Right kidney (tissue), 9 donors: ENCODE data around the gene ACRV1.
"Not testable (repeated sequence)": the region's sequence is repeated elsewhere in the genome, so short reads cannot be mapped to it uniquely, and the experiment has no call there.

Source experiments
- DNase-seq: peaks from one replicate; pipeline ENCODE4 v3.0.0-alpha.2; 2016
- long read RNA-seq, 8 donors: transcript quantifications; one replicate each; lab custom pipeline, GENCODE V29; 2026

ACRV1 gene, protein sequence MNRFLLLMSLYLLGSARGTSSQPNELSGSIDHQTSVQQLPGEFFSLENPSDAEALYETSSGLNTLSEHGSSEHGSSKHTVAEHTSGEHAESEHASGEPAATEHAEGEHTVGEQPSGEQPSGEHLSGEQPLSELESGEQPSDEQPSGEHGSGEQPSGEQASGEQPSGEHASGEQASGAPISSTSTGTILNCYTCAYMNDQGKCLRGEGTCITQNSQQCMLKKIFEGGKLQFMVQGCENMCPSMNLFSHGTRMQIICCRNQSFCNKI
- long read RNA-seq, donor 1 = 0 reads
- long read RNA-seq, donor 2 = 0 reads
- long read RNA-seq, donor 3 = 0 reads
- long read RNA-seq, donor 4 = 0 reads
- long read RNA-seq, donor 5 = 0 reads
- long read RNA-seq, donor 6 = 0 reads
- long read RNA-seq, donor 7 = 0 reads
- long read RNA-seq, donor 8 = 0 reads

DNA sequence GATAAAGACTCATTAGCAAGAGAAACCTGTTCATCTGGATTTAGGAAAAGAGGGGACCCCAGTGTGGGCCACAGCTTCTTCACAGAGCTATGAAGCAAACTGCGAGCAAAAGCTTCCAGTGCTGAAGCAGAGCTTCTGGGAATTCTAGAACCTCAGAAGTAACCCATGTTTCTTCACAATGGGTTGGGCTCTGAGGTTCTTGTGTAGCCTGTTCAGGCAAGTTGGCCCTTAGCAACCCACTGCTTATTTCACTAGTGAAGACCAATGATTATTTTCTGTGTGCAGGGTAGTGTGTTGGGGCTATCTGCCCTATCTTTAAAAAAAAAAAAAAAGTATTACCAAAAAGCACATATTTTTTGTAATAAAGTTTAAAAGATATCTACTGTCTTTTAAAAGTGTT is at the start of gene ACRV1:
TSS of gene ACRV1 (minus strand) at position 101 of the 400 bp plus-strand sequence. CDS start at position 34, 67 bp downstream.
- no peak for DNase-seq

DNA sequence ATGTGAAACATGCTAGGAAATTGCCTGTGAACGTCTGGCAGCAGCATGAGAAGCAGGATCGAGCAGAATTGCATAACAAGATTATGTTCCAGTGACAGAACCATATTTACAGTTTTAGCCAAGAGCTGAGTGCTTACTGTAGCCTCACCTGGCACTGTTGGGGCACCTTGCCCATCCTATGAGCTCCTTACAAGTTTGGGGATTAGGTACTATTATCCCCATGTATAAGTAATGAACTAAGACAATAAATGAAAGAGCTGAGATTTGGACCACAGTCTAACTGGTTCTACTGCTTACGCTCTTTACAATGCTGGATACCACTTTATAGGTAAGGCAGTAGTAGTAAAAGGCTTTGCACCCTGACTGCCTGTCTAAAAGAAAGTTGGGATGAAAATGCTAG is 48.3 kb upstream of the ACRV1 start:
- no peak for DNase-seq

DNA sequence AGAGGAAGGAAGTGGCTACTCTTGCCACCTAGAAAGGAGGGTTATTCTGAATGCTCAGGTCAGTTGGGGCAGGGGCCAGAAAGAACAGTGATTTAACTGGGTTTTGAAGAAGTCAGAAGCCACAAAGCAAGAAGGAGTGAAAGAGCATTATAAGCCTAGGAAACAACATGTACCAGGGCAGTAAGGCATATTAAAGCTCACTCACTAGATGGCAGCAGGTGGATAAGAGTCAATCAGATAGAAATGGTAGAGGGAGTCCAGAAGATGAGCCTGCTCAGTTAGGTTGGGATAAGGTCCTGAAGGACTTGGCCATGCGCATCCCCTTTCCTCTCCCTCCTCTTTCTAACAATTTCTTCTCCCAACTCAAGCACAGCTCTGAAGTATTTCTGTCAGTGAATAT is 43.5 kb upstream of the ACRV1 start:
- no peak for DNase-seq

DNA sequence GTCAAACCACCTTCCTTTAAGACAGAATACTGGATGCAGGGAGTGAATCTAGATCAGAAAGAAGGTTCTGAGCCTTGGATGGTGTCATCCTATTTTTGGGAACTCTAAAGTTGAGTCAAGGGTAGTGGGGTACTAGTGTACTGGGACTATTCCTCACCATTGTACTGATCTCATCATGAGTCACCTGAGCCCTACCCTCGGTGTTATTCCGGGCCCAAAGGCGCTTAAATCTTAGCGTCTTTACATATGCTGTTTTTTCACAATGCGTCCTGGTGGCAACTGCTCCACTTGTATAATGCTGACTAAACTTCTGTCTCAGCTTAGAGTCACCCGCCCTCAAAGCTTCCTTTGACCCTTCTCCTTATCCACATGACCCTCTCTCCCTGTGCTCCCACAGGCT is 40.1 kb upstream of the ACRV1 start:
- no peak for DNase-seq

DNA sequence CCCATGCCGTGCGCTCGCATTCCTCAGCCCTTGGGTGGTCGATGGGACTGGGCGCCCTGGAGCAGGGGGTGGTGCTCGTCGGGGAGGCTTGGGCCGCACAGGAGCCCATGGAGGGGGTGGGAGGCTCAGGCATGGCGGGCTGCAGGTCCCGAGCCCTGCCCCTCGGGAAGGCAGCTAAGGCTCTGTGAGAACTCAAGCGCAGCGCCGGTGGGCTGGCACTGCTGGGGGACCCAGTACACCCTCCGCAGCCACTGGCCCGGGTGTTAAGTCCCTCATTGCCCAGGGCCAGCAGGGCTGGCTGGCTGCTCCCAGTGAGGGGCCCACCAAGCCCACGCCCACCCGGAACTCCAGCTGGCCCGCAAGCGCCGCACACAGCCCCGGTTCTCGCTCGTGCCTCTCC is 24.0 kb upstream of the ACRV1 start:
- not testable (repeated sequence) for DNase-seq

DNA sequence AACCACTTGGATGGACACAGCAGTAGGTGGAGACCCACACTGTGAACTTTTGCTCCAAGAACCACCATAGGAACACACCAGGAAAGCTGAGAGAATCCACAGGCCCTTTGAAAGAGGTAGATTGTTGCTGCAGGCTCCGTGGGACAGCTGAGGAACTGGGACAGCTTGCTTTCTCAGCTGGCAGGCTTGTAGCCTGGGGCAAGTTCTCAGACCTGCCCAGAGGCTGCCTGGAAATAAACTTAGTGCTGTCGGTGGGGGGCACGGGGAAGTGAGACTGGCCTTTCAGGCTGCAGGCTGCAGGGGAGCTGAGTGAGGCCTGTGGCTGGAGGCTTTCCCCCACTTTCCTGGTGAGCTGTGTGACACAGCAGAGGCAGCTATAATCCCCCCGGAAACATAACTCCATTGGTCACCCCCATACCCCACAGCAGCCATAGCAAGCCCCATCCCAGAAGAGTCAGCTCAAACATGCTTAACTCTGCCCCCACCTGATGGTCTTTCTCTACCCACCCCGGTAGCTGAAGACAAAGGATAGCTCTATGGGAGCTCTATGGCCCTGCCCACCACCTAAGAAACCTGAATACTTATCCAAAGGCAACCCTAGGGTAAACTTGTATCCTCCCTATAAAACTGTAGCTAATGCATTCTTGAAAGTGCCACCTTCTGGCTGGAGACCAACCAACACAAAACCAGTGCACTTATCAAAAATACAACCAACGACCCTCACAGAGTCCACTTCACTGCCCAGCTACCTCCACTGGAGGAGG is 21.4 kb upstream of the ACRV1 start:
- DNase-seq = no peak

DNA sequence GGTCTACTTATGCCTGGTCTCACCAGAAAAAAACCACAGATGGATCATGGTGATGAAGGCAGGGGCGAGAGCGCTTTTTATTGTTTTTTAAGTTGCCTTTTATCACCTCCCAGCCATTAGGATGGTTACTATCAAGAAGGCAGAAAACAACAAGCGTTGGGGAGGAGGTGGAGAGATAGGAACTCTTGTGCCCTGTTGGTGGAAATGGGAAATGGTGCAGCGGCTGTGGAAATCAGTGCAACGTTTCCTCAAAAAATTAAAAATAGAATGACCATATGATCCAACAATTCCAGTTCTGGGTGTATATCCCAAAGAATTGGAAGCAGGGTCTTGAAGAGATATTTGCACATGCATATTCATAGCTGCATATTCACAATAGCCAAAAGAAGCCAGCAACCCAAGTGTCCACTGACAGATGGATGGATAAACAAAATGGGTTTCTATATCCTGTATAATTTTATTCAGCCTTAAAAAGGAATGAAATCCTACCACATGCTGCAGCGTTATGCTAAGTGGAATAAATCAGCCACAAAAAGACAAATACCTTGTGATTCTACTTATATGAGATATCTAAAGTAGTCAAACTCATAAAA is 20.5 kb upstream of the ACRV1 start:
- DNase-seq = no peak

DNA sequence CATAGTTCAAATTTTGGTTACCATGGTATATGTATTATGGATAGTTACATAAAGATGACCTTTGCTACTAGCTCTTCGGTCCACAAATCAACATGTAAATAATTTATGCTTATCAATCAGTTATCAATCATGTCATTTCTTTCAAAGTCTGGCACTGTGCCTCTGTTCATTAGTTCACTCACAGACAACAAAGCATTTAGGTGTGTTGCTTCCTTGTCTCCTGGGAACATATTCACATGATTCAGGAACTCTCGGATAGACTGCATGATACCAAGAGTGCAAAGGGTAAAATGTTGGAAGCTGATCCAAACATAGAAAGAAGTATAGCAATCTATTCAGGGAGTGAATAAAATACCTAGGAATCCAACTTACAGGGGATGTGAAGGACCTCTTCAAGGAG is 14.3 kb upstream of the ACRV1 start:
- no peak for DNase-seq

DNA sequence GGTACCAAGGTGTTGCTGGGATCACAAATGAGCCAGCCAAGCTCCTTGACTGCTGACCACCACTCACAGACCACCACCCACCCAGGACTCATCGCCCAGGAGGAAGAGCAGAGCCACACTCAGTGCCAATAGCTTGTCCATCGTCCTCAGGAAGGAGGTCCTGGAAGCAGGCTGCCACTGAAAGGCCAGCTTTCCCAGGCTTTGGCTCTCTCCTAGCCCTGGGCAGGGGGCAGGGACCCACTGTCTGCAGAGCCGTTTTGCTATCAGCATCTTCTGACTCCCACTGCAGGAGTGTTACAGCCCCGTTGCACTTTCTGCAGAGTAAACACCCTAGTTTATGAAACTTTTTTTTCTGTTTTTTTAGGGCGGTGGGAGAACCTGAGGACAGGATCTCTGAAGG is 12.2 kb upstream of the ACRV1 start:
- DNase-seq = no peak

DNA sequence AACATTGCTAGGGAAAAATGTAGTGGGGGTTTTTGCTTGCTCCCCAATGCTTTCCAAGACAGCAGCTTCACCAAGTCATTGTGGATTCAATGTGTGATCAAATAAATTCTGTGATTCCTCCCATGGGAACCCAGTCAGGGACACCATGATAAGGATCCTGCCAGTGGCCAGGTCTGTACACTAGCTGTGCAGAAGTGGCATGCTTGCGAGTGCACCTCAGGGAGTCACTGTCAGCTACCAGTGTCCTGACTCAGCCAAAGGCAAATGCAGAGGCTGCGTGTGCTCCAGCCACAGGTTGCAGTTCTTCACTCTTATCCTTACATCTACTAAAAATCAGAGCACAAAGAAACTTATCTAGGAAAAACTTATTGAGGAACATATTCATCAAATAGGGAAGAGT is 9.4 kb upstream of the ACRV1 start:
- DNase-seq = no peak

DNA sequence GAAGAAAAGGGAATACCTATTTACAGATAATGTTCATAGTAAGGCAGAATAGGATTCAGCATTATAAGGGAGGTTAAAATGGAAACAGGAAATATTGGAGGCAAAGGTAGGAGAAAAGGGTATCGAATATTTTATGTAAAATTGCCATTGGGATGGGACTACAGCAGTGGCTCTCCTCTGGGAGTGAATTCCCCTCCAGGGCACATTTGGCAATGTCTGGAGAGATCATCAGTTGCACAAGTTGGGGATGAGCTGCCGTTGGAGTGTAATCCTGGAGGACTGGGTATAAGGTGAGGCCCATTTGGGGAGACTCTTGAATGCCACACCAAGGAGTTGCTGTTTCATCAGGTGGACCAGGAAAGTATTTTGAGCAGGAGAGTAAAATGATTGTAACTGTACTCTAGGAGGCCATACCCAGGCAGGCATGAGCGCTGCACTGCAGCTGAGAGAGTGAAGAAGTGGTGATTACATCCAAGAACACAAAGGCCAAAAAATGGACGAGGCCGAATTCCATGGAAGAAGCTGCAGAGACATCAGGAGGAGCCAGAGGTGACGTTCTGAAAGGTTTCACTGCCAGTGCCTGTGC is 8.7 kb upstream of the ACRV1 start:
- no peak for DNase-seq

DNA sequence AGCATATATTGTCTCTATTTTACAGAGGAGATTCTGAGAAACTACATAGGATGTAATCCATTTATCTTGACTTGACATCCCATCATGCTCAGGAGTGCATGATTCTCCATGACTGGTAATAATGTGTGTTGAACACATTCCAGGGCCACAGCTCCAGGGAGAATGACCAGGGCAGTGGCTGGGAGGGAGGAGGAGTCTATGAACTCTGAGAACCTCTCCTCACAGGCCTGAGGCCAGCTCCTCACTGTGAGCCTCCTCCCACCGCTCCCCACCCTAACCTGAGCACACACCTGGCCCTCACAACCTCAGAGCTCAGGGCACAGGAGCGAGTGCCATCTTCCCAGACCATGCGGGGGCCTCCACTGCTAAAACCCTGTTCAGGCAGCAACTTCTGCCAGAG is 8.0 kb upstream of the ACRV1 start:
- DNase-seq = no peak

DNA sequence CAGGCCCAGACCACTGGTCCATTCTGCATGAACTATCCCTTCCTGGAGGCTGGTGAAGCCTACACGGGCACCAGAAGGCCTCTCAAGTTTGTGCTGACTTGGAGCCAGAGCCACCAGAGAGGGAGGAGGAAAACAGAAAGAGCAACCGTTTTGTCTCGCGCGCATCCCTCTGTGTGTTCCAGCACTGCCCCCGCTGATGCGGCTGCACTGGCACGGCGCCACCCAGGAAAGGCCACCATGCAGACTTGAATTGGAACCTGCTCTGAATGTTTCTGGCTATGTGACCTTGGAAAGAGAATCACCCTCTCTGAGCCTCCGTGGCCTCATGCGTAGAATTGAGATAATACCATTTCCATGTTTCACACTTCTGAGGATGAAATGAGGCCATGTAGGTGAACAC is 7.4 kb upstream of the ACRV1 start:
- DNase-seq = no peak

DNA sequence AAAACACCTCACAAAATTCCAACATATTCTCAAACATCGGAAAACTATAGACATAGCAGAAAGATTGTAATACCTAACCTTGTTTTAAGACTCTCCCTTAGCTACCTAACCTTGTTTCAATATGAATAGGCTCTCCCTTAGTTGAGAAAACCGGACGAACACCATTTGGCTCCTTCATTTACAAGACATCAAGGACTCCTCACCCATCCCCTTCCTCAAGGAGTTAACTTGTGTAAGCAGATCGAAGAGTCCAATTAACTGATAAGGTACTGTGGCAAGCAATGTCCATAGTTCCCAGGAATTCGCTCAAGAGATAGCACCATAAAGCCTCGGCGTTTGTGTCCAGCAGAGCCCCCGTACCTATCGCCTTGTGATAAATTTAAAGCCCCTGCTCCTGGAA is 4.6 kb upstream of the ACRV1 start:
- DNase-seq = no peak

DNA sequence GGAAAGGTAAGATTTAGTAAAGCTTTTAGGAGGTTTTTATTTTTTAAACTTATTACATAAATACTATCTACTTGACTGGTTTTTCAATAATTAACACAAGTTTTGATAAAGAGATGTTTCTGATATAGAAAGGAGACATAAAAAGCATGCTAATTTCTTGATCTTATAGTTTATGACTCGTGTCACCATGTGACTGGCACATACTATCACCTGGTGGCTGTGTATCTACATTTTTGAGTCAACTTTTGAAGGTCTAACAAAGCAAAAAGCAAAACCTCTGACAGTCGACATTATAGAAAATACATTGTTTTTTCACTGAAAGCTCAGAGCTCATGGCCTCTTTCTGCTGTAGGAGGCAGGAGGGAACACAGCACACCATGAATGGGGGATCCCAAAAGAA is 810 bp downstream of the ACRV1 start:
- DNase-seq = no peak

DNA sequence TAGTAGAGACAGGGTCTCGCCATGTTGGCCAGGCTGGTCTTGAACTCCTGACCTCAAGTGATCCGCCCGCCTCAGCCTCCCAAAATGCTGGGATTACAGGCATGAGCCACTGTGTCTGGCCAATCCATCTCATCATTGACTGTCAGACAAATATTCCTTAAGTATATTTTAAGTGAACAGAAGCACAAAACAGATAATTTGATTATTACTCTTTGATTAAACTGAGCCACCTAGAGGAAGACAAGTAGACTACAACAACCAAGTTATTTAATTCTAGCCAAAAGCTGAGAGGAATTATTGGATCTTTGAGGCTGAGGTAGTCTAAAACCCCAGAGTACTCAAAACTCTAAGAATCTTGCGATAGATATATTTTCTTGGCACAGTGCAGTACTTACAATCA is 1.2 kb downstream of the ACRV1 start:
- DNase-seq = no peak

DNA sequence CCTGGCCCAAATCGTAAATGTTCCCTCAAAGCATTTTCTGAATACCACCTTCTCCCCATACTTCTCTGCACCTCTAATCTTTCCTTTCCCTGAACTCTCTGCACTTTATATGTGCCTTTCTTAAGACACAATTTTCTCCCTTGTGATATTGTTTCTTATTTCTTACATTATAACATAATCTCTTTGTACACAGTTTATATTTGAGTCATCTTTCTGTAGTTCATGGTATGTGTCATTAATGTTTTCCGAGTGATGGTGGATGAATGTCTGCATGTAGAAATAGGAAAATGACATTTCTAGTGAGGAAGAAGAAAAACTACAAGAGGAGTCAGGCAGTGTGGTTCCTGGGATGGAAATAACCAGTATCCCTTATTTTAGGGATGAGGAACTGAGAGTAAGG is 5.5 kb downstream of the ACRV1 start:
- DNase-seq = no peak

DNA sequence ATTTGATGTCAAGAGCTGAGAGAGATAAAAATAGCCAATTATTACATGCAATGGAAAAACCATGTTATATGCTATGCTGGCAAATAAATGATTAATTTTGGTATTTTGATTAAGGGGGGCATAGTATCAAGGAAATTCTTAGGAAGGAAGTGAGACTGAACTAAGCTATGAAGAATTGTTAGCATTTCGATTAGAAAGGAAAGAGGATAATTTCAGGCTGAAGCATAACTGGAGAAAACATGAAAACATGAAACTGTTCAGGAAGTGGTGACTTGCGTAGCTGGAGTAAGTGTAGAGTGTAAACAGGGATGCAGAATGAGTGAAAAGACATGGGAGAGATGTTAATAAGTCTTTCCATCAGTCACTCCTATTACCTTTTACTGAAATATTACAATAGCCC is 6.4 kb downstream of the ACRV1 start:
- no peak for DNase-seq

DNA sequence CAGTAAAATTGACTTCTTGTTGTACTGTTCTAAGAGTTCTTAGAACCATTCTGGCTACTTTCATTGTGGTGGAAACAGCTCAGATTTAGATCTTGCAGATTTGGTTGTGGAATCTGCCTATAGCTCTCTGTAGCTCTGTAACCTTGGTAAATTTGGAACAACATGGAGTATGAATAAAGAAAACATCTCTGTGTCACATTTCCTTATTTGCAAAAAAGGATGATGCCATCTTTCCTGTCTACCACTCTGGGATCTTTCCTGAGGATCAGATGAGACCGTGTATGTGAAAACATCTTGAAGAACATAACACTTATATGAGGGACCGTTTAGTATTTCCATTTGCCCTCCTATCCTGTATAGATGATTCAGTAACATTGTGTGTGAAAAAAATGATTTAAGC is 9.1 kb downstream of the ACRV1 start:
- no peak for DNase-seq

DNA sequence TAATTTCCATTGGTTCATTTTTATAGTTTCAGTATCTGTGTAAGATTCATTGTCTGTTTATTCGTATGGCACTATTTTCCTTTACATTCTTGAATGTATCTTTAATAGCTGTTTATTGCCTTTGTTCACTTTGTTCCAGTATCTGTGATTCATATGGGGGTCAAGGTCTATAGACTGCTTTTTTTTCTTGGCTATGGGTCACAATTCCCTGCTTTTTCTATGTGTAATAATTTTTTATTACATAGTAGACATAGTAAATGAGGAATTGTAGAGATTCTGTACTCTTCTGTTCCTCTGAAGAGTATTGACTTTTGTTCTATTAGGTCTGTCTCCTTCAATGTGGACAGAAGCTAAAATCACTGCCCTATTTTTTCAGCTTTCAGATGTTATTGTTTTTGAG is 10.5 kb downstream of the ACRV1 start:
- DNase-seq = no peak

DNA sequence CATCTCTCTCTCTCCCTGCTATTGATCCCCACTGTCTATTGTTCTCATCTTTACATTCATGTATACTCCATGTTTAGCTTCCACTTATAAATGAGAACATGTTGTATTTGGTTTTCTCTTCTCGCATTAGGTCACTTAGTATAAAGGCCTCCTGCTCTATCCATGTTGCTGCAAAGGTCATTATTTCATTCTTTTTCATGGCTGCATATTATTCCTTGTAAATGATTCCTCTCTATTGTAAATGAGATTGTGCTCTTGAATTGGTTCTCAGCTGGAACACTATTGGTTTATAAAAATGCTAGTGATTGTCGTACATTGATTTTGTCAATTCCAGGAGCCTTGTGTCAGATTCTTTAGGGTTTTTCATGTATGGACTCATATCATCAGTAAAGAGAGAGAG is 13.5 kb downstream of the ACRV1 start:
- DNase-seq = no peak

DNA sequence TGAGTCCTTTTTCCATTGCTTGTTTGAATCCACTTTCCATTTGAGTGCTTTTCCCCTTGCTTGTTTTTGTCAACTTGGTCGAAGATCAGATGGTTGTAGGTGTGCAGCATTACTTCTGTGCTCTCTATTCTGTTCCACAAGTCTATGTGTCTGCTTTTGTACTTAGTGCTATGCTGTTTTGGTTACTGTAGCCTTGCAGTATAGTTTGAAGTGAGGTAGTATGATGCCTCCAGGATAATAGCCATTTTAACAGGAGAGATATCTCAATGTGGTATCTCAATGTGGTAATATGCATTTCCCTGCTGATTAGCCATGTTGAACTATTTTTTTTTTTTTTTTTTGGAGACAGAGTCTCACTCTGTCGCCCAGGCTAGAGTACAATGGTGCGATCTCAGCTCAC is 16.7 kb downstream of the ACRV1 start:
- DNase-seq = no peak

DNA sequence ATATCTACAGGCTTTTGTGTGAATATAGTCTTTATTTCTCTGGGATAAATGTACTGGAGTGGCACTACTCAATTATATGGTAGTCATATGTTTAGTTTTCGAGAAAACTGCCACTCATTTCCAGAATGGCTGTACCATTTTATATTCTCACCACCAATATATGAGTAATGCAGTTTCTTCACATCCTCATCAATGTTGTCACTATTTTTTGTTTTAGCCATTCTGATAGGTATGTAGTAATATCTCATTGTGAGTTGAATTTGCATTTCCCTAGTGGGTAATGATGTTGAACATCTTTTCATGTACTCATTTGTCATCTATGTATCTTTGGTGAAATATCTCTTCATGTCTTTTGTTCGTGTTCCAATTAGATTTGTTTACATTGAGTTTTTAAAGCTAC is 18.0 kb downstream of the ACRV1 start:
- DNase-seq = no peak
